ENCODE results near the gene MALSU1. TPM values are rescaled to one million over a fixed set of nuclear protein-coding genes. Genes with fewer than 3 reads are reported as not detected.

MALSU1 gene
- total and polyA plus RNA-seq, 2 of the 13 experiments (the other 11 are each of a cell fraction or from before 2014, with no cell fraction given), result 72.0 to 141 TPM

DNA sequence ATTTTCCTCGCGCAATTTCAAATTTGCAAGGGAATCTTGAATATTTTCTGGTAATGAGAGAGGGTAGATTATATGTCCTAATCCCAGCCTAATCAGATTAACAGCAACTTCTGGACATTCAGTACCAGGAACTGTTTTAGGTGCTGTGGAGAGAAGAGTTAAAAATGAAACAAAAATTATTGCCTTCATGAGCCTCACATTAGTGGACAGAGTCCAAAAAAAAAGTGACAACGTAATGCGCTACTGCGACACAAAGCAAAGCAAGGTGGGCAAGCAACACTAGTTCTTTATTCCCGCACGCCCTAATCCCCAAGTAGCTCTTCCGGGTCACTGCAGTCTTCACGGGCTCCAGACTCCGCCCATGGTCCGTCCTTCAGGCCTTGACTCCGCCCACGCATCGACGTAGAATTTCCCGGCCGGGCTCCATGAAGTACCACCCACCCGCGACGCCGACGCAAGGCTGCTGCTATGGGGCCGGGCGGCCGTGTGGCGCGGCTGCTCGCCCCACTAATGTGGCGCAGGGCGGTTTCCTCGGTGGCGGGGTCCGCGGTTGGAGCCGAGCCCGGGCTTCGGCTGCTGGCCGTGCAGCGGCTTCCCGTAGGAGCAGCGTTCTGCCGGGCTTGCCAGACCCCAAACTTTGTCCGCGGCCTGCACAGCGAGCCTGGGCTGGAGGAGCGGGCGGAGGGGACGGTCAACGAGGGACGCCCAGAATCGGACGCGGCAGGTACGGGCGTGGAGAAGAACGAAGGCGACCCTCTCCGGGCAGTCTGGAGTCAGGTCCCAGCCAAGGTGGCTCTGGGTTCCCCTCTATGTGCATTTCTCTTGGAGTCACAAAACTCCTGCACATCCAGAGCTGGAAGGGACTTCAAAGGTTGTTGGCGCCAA is at the start of gene MALSU1 (continued):
- TF ChIP-seq ZNF251 (CRISPR knock-in tag; IDR thresholded peaks at IDR 0.05) (no peak), PAF1 (CRISPR knock-in tag; IDR thresholded peaks at IDR 0.05) (no peak), ZNF331 (CRISPR knock-in tag; IDR thresholded peaks at IDR 0.05) (peak; percentile 54; the same call in 1 of the 2 replicates), MYNN (CRISPR knock-in tag; IDR thresholded peaks at IDR 0.05; ENCODE audit: low read depth) (no peak; the same call in 1 of the 2 replicates), ZNF598 (CRISPR knock-in tag; IDR thresholded peaks at IDR 0.05; ENCODE audit: borderline replicate concordance) (peak; percentile 90), ZEB1 (IDR thresholded peaks at IDR 0.05; ENCODE audit: insufficient replicate concordance, low read depth) (peak; percentile 32), BCL3 (CRISPR knock-in tag; IDR thresholded peaks at IDR 0.05) (peak; percentile 79), ZNF33B (CRISPR knock-in tag; IDR thresholded peaks at IDR 0.05) (peak; percentile 92), ZNF101 (CRISPR knock-in tag; IDR thresholded peaks at IDR 0.05; ENCODE audit: borderline replicate concordance, low read depth) (no peak), SMAD9 (CRISPR knock-in tag; IDR thresholded peaks at IDR 0.05) (no peak), CCAR2 (optimal IDR thresholded peaks at IDR 0.05; ENCODE audit: low read depth, low read length) (no peak), ZNF234 (CRISPR knock-in tag; conservative IDR thresholded peaks at IDR 0.05) (peak; percentile 93; the same call in 1 of the 2 replicates), PHF21A (CRISPR knock-in tag; IDR thresholded peaks at IDR 0.05) (peak; percentile 85), ZNF232 (CRISPR knock-in tag; IDR thresholded peaks at IDR 0.05; ENCODE audit: borderline replicate concordance) (peak; percentile 23; the same call in 1 of the 2 replicates), ZNF709 (CRISPR knock-in tag; IDR thresholded peaks at IDR 0.05) (0 out of 2 replicates have a peak, but pooled peaks have one; percentile 7), RFX1 (IDR thresholded peaks at IDR 0.05) (no peak), MIXL1 (CRISPR knock-in tag; IDR thresholded peaks at IDR 0.05) (no peak; the same call in 1 of the 2 replicates), ZNF20 (CRISPR knock-in tag; IDR thresholded peaks at IDR 0.05) (no peak), ZNF235 (CRISPR knock-in tag; IDR thresholded peaks at IDR 0.05; ENCODE audit: borderline replicate concordance) (peak; percentile 70; the same call in 1 of the 2 replicates), GFI1 (CRISPR knock-in tag; IDR thresholded peaks at IDR 0.05; ENCODE audit: borderline replicate concordance) (no peak), YEATS2 (CRISPR knock-in tag; IDR thresholded peaks at IDR 0.05; ENCODE audit: borderline replicate concordance) (peak; percentile 78; the same call in 1 of the 2 replicates), THAP11 (CRISPR knock-in tag; IDR thresholded peaks at IDR 0.05) (peak; percentile 87), RFX5 (IDR thresholded peaks at IDR 0.05; ENCODE audit: low read depth, low read length) (peak; percentile 10; the same call in 1 of the 2 replicates), ZNF326 (CRISPR knock-in tag; IDR thresholded peaks at IDR 0.05; ENCODE audit: borderline replicate concordance) (no peak), ATF3 (CRISPR knock-in tag; IDR thresholded peaks at IDR 0.05) (no peak), ZBTB25 (CRISPR knock-in tag; IDR thresholded peaks at IDR 0.05) (peak; percentile 50; the same call in 1 of the 2 replicates), AGO1 (IDR thresholded peaks at IDR 0.05; ENCODE audit: low read depth, low read length, poor library complexity, severe bottlenecking) (no peak)
- TF ChIP-seq, protein P1, sequence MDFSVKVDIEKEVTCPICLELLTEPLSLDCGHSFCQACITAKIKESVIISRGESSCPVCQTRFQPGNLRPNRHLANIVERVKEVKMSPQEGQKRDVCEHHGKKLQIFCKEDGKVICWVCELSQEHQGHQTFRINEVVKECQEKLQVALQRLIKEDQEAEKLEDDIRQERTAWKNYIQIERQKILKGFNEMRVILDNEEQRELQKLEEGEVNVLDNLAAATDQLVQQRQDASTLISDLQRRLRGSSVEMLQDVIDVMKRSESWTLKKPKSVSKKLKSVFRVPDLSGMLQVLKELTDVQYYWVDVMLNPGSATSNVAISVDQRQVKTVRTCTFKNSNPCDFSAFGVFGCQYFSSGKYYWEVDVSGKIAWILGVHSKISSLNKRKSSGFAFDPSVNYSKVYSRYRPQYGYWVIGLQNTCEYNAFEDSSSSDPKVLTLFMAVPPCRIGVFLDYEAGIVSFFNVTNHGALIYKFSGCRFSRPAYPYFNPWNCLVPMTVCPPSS (IDR thresholded peaks at IDR 0.05), result no peak
